GM23338 (cell line): Measurements from ENCODE around the gene PIK3AP1. TPM values are rescaled to one million over a fixed set of nuclear protein-coding genes. Genes with fewer than 3 reads are reported as not detected.

Experiments used
- ATAC-seq: fragments of 200-7000 bp; cut with Tn5 transposase; 3 replicates; pipeline ENCODE4 v1.9.1; 2020
- DNase-seq: peaks from one replicate; pipeline ENCODE4 v3.0.0-alpha.2; 2015; ENCODE audit warnings: low spot score
- H2AFZ ChIP-seq: fragments of 200-600 bp; sonication (generic); 2 replicates; pipeline ENCODE4 v1.8.0; 2016; ENCODE audit warnings: antibody characterized with exemption, mild to moderate bottlenecking, moderate library complexity
- H3F3A ChIP-seq: fragments of 200-600 bp; sonication (generic); replicated peaks from 2 replicates; pipeline ENCODE4 v1.8.0; 2017; ENCODE audit warnings: antibody characterized with exemption, mixed run types, low read depth
- H3K27ac ChIP-seq: fragments of 200-600 bp; sonication (generic); 2 replicates; pipeline ENCODE4 v1.6.1; 2016; ENCODE audit warnings: low read depth
- H3K27me3 ChIP-seq: fragments of 200-600 bp; sonication (generic); 2 replicates; pipeline ENCODE4 v1.8.0; 2016; ENCODE audit warnings: mild to moderate bottlenecking, mixed run types, moderate library complexity; ENCODE audit not compliant: insufficient read depth
- H3K36me3 ChIP-seq: fragments of 200-600 bp; sonication (generic); 2 replicates; pipeline ENCODE4 v1.8.0; 2016; ENCODE audit warnings: mild to moderate bottlenecking; ENCODE audit not compliant: insufficient read depth
- H3K4me1 ChIP-seq: fragments of 200-600 bp; sonication (generic); 2 replicates; pipeline ENCODE4 v1.8.0; 2016; ENCODE audit warnings: mild to moderate bottlenecking, moderate library complexity; ENCODE audit not compliant: insufficient read depth
- H3K4me2 ChIP-seq: fragments of 200-600 bp; sonication (generic); 2 replicates; pipeline ENCODE4 v1.7.1; 2017; ENCODE audit warnings: mixed run types
- H3K4me3 ChIP-seq: fragments of 200-600 bp; sonication (generic); 2 replicates; pipeline ENCODE4 v1.6.1; 2016; ENCODE audit warnings: mixed run types
- H3K79me2 ChIP-seq: fragments of 200-600 bp; sonication (generic); replicated peaks from 2 replicates; pipeline ENCODE4 v1.8.0; 2017; ENCODE audit warnings: mild to moderate bottlenecking; ENCODE audit not compliant: insufficient read depth
- H3K9me2 ChIP-seq: fragments of 200-600 bp; sonication (generic); 2 replicates; pipeline ENCODE4 v1.8.0; 2017; ENCODE audit not compliant: insufficient read depth
- H4K20me1 ChIP-seq: fragments of 200-600 bp; sonication (generic); replicated peaks from 2 replicates; pipeline ENCODE4 v1.8.0; 2017; ENCODE audit warnings: mild to moderate bottlenecking; ENCODE audit not compliant: insufficient read depth
- H3K27ac Mint-ChIP-seq: 2 replicates; pipeline ENCODE4 v1.8.0; 2020; ENCODE audit warnings: inconsistent platforms, mild to moderate bottlenecking, moderate library complexity, mixed read lengths
- H3K27me3 Mint-ChIP-seq: 3 replicates; pipeline ENCODE4 v1.8.0; 2022; ENCODE audit warnings: low read depth, mild to moderate bottlenecking, moderate library complexity, mixed read lengths, inconsistent platforms; ENCODE audit not compliant: insufficient read depth, poor library complexity
- H3K36me3 Mint-ChIP-seq: 3 replicates; pipeline ENCODE4 v1.8.0; 2021; ENCODE audit warnings: low read depth, mild to moderate bottlenecking, inconsistent platforms, moderate library complexity, mixed read lengths
- H3K4me1 Mint-ChIP-seq: 3 replicates; pipeline ENCODE4 v1.8.0; 2020; ENCODE audit warnings: mild to moderate bottlenecking, inconsistent platforms, mixed read lengths
- H3K4me3 Mint-ChIP-seq: 3 replicates; pipeline ENCODE4 v1.8.0; 2021; ENCODE audit warnings: moderate library complexity, mild to moderate bottlenecking, inconsistent platforms, mixed read lengths
- H3K9me3 Mint-ChIP-seq: 3 replicates; pipeline ENCODE4 v1.8.0; 2020; ENCODE audit warnings: moderate library complexity, mild to moderate bottlenecking, inconsistent platforms, mixed read lengths
- CREB1 ChIP-seq: fragments of 250-450 bp; sonication (Bioruptor Pico); IDR thresholded peaks from 2 replicates; pipeline ENCODE4 v1.5.0; 2020; ENCODE audit warnings: low read depth, mild to moderate bottlenecking, moderate library complexity
- EZH2phosphoT487 ChIP-seq: fragments of 200-600 bp; sonication (generic); IDR thresholded peaks from one replicate; pipeline ENCODE4 v1.8.1; 2018; ENCODE audit warnings: antibody characterized with exemption; ENCODE audit not compliant: unreplicated experiment
- JUNB ChIP-seq: IDR thresholded peaks from one replicate; pipeline ENCODE4 v1.6.1; 2016; ENCODE audit warnings: antibody characterized with exemption; ENCODE audit not compliant: unreplicated experiment
- NANOG ChIP-seq: IDR thresholded peaks from 2 replicates; pipeline ENCODE4 v1.6.1; 2016; ENCODE audit warnings: antibody characterized with exemption, borderline replicate concordance
- POLR2AphosphoS5 ChIP-seq: IDR thresholded peaks from 2 replicates; pipeline ENCODE4 v1.6.1; 2016; ENCODE audit warnings: antibody characterized with exemption, low read depth
- REST ChIP-seq: IDR thresholded peaks from one replicate; pipeline ENCODE4 v1.6.1; 2018; ENCODE audit warnings: antibody characterized with exemption; ENCODE audit not compliant: unreplicated experiment
- STAT1 ChIP-seq: IDR thresholded peaks from one replicate; pipeline ENCODE4 v1.6.1; 2016; ENCODE audit warnings: antibody characterized with exemption; ENCODE audit not compliant: unreplicated experiment
- ZNF114 ChIP-seq: fragments of 250-450 bp; sonication (Bioruptor Pico); IDR thresholded peaks from 2 replicates; pipeline ENCODE4 v1.5.0; 2020; ENCODE audit warnings: mild to moderate bottlenecking, moderate library complexity
- ZNF331 ChIP-seq: fragments of 250-450 bp; sonication (Bioruptor Pico); IDR thresholded peaks from 2 replicates; pipeline ENCODE4 v1.5.0; 2020; ENCODE audit warnings: low read depth, mild to moderate bottlenecking, moderate library complexity
- polyA plus RNA-seq: library from polyadenylated mRNA; unstranded; fragments of >200 nt; fragmentation: Nextera tagmentation; extraction: Ambion mirVana; gene quantifications from 2 replicates; pipeline ENCODE4 v1.2.1, GENCODE V29; 2016
- total RNA-seq: library from RNA; depleted of rRNA; stranded (reverse); fragments of >200 nt; shearing (Covaris generic); gene quantifications from 2 replicates; pipeline ENCODE4 v1.2.3, GENCODE V29; 2014
- TF ChIP-seq, protein P1 (sequence below), 2 experiments: fragments of 200-600 bp in 1 of 2; sonication (generic) in 1 of 2; conservative IDR thresholded peaks; 2 replicates each; pipeline versions ENCODE4 v1.5.1 to v1.6.1; 2016 to 2017; ENCODE audit warnings: antibody characterized with exemption in 2 of 2, low read depth in 2 of 2, mild to moderate bottlenecking in 2 of 2, moderate library complexity in 1 of 2
- TF ChIP-seq, protein P2 (sequence below): fragments of 250-450 bp; sonication (Bioruptor Pico); IDR thresholded peaks from 2 replicates; pipeline ENCODE4 v1.5.0; 2020; ENCODE audit warnings: mild to moderate bottlenecking, moderate library complexity

Gene PIK3AP1
- total and polyA plus RNA-seq, 2 experiments from 2014 or later, result 0.65 to 2.3 TPM

DNA sequence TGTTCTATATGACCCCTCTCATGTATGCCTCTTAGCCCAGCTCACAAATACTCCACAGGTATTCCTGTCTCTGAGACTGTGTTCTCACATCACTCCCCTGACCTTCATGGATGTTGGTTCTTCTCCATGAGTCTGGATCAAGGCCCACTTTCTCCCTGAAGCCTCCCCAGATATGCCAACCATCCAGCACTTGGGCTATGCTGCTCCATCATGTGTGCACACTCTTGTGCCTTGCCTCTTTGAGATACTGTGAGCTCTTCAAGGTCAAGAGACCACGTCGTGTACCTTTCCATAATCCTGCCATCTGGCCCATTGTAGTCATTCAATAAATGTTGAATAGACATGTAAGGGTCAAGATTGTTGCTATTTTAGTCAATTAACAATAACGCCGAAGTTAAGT, 103.4 kb downstream of the PIK3AP1 start:
- no peaks in the 10 kb centered on the region for H3K4me1 ChIP-seq
- H3K27me3 ChIP-seq, result no peaks in the 10 kb centered on the region
- H3K4me3 Mint-ChIP-seq, result no peak overlapping the region
- DNase-seq (no peak), ATAC-seq (no peak)
- H3K4me2 ChIP-seq, result no peak overlapping the region
- TF ChIP-seq, protein P1, sequence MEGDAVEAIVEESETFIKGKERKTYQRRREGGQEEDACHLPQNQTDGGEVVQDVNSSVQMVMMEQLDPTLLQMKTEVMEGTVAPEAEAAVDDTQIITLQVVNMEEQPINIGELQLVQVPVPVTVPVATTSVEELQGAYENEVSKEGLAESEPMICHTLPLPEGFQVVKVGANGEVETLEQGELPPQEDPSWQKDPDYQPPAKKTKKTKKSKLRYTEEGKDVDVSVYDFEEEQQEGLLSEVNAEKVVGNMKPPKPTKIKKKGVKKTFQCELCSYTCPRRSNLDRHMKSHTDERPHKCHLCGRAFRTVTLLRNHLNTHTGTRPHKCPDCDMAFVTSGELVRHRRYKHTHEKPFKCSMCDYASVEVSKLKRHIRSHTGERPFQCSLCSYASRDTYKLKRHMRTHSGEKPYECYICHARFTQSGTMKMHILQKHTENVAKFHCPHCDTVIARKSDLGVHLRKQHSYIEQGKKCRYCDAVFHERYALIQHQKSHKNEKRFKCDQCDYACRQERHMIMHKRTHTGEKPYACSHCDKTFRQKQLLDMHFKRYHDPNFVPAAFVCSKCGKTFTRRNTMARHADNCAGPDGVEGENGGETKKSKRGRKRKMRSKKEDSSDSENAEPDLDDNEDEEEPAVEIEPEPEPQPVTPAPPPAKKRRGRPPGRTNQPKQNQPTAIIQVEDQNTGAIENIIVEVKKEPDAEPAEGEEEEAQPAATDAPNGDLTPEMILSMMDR (conservative IDR thresholded peaks at IDR 0.05; ENCODE audit: low read depth in 2 of 2), result no peak
- TF ChIP-seq CREB1 (no peak), ZNF331 (no peak), JUNB (no peak), ZNF114 (CRISPR knock-in tag) (no peak), NANOG (no peak), POLR2AphosphoS5 (no peak), STAT1 (no peak), REST (no peak), EZH2phosphoT487 (no peak)
- TF ChIP-seq, protein P2, sequence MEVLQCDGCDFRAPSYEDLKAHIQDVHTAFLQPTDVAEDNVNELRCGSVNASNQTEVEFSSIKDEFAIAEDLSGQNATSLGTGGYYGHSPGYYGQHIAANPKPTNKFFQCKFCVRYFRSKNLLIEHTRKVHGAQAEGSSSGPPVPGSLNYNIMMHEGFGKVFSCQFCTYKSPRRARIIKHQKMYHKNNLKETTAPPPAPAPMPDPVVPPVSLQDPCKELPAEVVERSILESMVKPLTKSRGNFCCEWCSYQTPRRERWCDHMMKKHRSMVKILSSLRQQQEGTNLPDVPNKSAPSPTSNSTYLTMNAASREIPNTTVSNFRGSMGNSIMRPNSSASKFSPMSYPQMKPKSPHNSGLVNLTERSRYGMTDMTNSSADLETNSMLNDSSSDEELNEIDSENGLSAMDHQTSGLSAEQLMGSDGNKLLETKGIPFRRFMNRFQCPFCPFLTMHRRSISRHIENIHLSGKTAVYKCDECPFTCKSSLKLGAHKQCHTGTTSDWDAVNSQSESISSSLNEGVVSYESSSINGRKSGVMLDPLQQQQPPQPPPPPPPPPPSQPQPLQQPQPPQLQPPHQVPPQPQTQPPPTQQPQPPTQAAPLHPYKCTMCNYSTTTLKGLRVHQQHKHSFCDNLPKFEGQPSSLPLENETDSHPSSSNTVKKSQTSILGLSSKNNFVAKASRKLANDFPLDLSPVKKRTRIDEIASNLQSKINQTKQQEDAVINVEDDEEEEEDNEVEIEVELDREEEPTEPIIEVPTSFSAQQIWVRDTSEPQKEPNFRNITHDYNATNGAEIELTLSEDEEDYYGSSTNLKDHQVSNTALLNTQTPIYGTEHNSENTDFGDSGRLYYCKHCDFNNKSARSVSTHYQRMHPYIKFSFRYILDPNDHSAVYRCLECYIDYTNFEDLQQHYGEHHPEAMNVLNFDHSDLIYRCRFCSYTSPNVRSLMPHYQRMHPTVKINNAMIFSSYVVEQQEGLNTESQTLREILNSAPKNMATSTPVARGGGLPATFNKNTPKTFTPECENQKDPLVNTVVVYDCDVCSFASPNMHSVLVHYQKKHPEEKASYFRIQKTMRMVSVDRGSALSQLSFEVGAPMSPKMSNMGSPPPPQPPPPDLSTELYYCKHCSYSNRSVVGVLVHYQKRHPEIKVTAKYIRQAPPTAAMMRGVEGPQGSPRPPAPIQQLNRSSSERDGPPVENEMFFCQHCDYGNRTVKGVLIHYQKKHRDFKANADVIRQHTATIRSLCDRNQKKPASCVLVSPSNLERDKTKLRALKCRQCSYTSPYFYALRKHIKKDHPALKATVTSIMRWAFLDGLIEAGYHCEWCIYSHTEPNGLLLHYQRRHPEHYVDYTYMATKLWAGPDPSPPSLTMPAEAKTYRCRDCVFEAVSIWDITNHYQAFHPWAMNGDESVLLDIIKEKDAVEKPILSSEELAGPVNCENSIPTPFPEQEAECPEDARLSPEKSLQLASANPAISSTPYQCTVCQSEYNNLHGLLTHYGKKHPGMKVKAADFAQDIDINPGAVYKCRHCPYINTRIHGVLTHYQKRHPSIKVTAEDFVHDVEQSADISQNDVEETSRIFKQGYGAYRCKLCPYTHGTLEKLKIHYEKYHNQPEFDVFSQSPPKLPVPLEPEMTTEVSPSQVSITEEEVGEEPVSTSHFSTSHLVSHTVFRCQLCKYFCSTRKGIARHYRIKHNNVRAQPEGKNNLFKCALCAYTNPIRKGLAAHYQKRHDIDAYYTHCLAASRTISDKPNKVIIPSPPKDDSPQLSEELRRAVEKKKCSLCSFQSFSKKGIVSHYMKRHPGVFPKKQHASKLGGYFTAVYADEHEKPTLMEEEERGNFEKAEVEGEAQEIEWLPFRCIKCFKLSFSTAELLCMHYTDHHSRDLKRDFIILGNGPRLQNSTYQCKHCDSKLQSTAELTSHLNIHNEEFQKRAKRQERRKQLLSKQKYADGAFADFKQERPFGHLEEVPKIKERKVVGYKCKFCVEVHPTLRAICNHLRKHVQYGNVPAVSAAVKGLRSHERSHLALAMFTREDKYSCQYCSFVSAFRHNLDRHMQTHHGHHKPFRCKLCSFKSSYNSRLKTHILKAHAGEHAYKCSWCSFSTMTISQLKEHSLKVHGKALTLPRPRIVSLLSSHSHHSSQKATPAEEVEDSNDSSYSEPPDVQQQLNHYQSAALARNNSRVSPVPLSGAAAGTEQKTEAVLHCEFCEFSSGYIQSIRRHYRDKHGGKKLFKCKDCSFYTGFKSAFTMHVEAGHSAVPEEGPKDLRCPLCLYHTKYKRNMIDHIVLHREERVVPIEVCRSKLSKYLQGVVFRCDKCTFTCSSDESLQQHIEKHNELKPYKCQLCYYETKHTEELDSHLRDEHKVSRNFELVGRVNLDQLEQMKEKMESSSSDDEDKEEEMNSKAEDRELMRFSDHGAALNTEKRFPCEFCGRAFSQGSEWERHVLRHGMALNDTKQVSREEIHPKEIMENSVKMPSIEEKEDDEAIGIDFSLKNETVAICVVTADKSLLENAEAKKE, result no peak
- no peaks in the 10 kb centered on the region; the same call in 2 of the 3 replicates for H3K36me3 Mint-ChIP-seq
- H2AFZ ChIP-seq, result no peak overlapping the region
- no peaks in the 10 kb centered on the region for H4K20me1 ChIP-seq
- H3K9me2 ChIP-seq, result no peaks in the 10 kb centered on the region
- no peaks in the 10 kb centered on the region for H3K9me3 Mint-ChIP-seq
- H3K4me3 ChIP-seq, result no peak overlapping the region
- no peak overlapping the region for H3K27ac Mint-ChIP-seq
- no peak overlapping the region for H3K27ac ChIP-seq
- no peaks in the 10 kb centered on the region for H3K36me3 ChIP-seq
- no peaks in the 10 kb centered on the region for H3K79me2 ChIP-seq
- no peaks in the 10 kb centered on the region for H3F3A ChIP-seq
- H3K4me1 Mint-ChIP-seq, result peaks cover 7% of the 10 kb centered on the region; the same call in 2 of the 3 replicates
- peaks cover 4% of the 10 kb centered on the region for H3K27me3 Mint-ChIP-seq
